Activated T-cell treated with anti-CD3 and anti-CD28 coated beads for 24 hours (primary cell): ENCODE results near the gene ADAM8.

Experiments
- DNase-seq: peaks from one replicate; pipeline ENCODE4 v3.0.0-alpha.2; 2020; ENCODE audit warnings: low read depth

ADAM8 gene

GRCh38 chr10:133281628-133282372 lies 5.1 kb upstream of the ADAM8 start:
- no peak for DNase-seq

GRCh38 chr10:133281084-133281483 lies 4.4 kb upstream of the ADAM8 start:
- no peak for DNase-seq

- no peak for DNase-seq
These were observed 3.9 kb upstream of the ADAM8 start for GRCh38 chr10:133280391-133281059.

- no peak for DNase-seq
These were observed 2.9 kb upstream of the ADAM8 start for GRCh38 chr10:133279326-133280226.

GRCh38 chr10:133278577-133279265 lies 2.1 kb upstream of the ADAM8 start:
- DNase-seq = no peak

- no peak for DNase-seq
These were observed 1.4 kb upstream of the ADAM8 start for GRCh38 chr10:133277993-133278576.

- no peak for DNase-seq
These were observed 767 bp upstream of the ADAM8 start for GRCh38 chr10:133277277-133277992.

GRCh38 chr10:133276100-133276434 lies 601 bp downstream of the ADAM8 start:
- no peak for DNase-seq

- no peak for DNase-seq
These were observed 980 bp downstream of the ADAM8 start for GRCh38 chr10:133275684-133276092.

- DNase-seq = peak; percentile 82
These were observed 1.7 kb downstream of the ADAM8 start for GRCh38 chr10:133274751-133275683.

- no peak for DNase-seq
These were observed 3.0 kb downstream of the ADAM8 start for GRCh38 chr10:133273534-133274143.

GRCh38 chr10:133272964-133273420 lies 3.7 kb downstream of the ADAM8 start:
- no peak for DNase-seq

GRCh38 chr10:133272301-133272963 lies 4.2 kb downstream of the ADAM8 start:
- DNase-seq = no peak

GRCh38 chr10:133271521-133272300 lies 5.0 kb downstream of the ADAM8 start:
- no peak for DNase-seq

GRCh38 chr10:133270773-133271297 lies 5.8 kb downstream of the ADAM8 start:
- DNase-seq = no peak

GRCh38 chr10:133270204-133270603 lies 6.5 kb downstream of the ADAM8 start:
- DNase-seq = no peak

- DNase-seq = no peak
These were observed 7.3 kb downstream of the ADAM8 start for GRCh38 chr10:133269367-133269766.

GRCh38 chr10:133268532-133268931 lies 8.1 kb downstream of the ADAM8 start:
- no peak for DNase-seq
